HFF-Myc (cell line): ENCODE measurements around the gene DESI2.
"Not testable (repeated sequence)": the region's sequence is repeated elsewhere in the genome, so short reads cannot be mapped to it uniquely, and the experiment has no call there.

ENCODE experiments used
- DNase-seq: peaks from one replicate; pipeline ENCODE4 v3.0.0-alpha.2; 2011; ENCODE audit warnings: low read depth; ENCODE audit errors: extremely low read depth
- H3K4me3 ChIP-seq: replicated peaks from 2 replicates; pipeline ENCODE4 v1.5.1; 2011; ENCODE audit warnings: low read depth, mild to moderate bottlenecking, control low read depth, low read length
- TF ChIP-seq, protein P1 (sequence below): IDR thresholded peaks from 2 replicates; pipeline ENCODE4 v1.5.1; 2012; ENCODE audit warnings: mild to moderate bottlenecking, low read depth, low read length, control low read depth; ENCODE audit errors: missing control alignments

The DESI2 gene

DNA sequence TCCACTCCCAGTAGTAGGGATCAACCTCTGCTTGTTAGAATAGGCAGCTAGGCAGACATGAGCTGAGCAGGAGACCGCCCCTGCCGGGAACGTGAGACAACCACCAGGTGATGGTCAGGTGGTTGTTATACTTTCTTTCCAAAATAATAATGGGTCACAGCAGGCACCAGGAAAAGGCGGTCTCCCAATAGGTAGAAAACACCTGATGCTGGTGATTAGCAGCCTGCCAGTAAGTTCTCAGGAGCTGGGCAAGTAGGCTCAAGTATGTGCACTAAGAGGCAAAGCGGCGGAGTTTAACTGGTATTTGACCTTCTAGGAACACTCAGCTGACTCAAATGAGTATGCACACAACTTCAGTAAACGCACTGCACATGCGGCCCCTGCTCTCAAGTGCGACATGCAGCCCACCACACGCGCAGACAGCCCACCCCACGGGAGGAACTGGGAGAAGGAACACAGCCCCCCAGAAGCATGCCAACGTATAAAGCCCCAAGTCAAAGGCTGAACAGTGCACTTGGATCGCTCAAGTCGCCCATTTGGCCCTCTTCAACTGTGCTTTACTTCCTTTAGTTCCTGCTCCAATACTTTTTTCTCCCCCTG lies 80.0 kb downstream of the DESI2 start:
- DNase-seq: no peak
- TF ChIP-seq, protein P1, sequence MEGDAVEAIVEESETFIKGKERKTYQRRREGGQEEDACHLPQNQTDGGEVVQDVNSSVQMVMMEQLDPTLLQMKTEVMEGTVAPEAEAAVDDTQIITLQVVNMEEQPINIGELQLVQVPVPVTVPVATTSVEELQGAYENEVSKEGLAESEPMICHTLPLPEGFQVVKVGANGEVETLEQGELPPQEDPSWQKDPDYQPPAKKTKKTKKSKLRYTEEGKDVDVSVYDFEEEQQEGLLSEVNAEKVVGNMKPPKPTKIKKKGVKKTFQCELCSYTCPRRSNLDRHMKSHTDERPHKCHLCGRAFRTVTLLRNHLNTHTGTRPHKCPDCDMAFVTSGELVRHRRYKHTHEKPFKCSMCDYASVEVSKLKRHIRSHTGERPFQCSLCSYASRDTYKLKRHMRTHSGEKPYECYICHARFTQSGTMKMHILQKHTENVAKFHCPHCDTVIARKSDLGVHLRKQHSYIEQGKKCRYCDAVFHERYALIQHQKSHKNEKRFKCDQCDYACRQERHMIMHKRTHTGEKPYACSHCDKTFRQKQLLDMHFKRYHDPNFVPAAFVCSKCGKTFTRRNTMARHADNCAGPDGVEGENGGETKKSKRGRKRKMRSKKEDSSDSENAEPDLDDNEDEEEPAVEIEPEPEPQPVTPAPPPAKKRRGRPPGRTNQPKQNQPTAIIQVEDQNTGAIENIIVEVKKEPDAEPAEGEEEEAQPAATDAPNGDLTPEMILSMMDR: no peak

DNA sequence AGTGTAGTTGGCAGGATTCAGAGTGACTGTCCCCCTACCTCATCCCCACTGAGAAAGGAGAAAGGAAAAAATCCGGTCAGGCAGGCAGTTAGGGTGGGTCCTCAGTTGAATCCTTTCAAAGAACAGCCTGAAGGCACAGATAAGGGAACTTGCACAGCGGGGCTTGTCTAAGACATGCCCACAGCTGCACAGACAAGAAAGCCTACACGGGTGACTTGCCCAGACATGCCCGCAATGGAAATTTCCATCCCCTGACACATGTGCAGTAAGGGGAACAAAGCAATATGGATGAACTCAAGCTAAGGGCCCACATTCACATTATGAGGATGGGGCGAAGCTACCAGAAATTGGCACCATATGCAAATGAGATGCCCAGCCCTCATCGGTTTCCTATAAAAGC lies 82.5 kb downstream of the DESI2 start:
- no peak overlapping the region for H3K4me3 ChIP-seq
- TF ChIP-seq, protein P1: no peak
- no peak for DNase-seq

More for the DNA sequence above, 80.0 kb downstream of the DESI2 start:
- H3K4me3 ChIP-seq: no peak overlapping the region

DNA sequence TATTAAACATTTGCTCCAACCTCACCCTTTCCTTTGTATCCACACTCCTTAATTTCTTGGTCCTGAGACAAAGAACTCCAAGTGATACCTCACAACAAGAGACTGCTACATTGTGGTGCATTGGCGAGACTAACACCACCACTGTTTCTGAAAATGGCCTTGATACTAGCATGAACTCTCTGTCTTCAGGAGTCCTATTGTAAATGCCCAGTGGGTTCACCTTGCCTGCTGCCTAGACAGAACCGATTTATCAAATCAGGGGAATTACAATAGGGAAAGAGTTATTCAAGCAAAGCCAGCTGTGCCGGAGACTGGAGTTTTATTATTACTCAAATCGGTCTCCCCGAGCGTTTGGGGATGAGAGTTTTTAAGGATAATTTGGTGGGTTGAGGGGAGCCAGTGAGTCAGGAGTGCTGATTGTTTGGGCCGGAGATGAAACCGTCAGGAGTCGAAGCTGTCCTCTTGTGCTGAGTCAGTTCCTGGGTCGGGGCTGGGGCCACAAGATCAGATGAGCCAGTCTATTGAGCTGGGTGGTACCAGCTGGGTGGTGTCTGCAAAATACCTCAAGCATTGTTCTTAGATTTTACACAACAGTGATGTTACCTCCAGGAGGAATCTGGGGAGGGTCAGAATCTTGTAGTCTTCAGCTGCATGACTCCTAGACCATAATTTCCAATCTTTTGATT lies 83.1 kb downstream of the DESI2 start:
- TF ChIP-seq, protein P1: no peak
- no peak for DNase-seq
- H3K4me3 ChIP-seq: no peak overlapping the region

DNA sequence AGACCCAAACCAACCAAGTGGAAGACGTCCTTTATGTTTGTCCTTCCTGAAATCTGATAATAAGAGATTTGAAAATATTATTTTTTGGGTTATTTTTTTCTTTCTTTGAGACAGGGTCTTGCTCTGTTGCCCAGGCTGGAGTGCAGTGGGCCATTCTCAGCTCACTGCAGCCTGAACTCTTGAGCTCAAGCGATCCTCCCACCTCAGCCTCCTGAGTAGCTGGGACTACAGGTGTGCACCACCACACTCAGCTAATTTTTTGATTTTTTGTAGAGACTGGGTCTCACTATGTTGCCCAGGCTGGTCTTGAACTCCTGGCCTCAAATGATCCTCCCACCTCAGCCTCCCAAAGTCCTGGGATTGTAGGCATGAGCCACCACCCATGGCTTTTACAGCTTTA lies 86.2 kb downstream of the DESI2 start:
- not testable (repeated sequence) for H3K4me3 ChIP-seq, DNase-seq

DNA sequence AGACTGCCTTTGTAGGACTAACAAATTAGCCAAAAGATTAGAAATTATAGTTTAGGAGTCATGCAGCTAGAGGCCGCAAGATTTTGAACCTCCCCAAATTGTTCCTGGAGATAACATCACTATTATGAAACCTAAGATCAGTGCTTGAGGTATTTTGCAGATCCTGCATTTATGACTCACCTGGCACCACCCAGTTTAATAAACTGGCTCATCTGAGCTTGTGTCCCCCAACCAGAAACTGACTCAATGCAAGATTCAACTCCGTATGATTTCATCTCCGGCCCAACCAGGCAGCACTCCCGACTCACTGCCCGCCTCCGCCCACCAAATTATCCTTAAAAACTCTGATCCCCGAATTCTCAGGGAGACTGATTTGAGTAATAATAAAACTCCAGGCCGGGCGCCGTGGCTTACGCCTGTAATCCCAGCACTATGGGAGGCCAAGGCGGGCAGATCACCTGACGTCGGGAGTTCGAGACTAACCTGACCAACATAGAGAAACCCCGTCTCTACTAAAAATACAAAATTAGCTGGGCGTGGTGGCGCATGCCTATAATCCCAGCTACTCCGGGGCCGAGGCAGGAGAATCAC lies 87.2 kb downstream of the DESI2 start:
- not testable (repeated sequence) for DNase-seq, H3K4me3 ChIP-seq

DNA sequence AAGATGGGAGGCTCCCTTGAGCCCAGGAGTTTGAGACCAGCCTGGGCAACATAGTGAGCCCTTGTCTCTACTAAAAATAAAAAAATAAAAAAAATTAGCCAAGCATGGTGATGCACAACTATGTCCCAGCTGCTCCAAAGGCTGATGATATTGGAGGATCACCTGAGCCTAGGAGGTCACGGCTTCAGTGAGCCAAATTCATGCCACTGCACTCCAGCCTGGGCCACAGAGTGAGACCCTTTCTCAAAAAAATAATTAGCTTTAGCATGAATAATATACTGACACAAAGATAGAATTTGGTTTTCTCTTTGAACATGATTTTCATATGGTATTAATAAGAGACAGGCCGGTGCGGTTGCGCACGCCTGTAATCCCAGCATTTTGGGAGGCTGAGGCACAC lies 88.8 kb downstream of the DESI2 start:
- TF ChIP-seq, protein P1: no peak
- H3K4me3 ChIP-seq: no peak overlapping the region
- no peak for DNase-seq

DNA sequence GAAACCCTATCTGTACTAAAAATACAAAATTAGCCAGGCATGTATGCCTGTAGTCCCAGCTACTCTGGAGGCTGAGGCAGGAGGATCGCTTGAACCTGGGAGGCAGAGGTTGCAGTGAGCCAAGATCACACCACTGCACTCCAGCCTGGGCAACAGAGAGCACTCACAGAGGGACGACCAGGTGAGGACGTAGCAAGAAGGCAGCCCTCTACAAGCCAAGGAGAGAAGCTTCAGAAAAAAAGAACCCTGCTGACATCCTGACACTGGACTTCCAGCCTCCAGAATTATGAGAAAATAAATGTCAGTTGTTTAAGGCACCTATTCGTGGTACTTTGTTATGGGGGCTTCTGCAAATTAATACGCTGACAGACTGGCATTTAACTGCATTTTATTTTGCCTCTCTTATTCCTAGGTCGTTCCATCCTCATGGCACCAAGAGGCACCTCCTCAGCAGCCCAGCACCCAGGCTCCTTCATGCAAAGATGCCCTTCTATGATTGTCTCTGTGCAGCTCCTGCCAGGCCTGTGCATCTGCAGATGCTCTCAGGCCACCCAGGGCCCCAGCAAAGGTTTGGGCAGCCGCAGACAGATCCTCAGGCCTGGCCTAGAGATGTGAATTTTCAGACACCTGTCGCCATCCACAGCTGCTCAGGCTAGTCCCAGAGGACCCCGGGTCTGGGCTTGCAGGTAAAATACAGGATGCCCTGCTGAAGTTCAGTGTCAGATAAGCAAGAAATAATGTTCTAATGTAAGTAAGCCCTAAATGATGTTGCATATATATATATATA lies 96.5 kb downstream of the DESI2 start:
- no peak for DNase-seq
- TF ChIP-seq, protein P1: no peak
- H3K4me3 ChIP-seq: no peak overlapping the region
